Measurements from ENCODE around the gene CCDC33. TPM values are rescaled to one million over a fixed set of nuclear protein-coding genes. Genes with fewer than 3 reads are reported as not detected.

Gene CCDC33
- total RNA-seq, 1 experiment from 2014 or later, result not detected

- intact Hi-C loops (cut with micrococcal nuclease; ENCODE audit: unreplicated experiment), result no loop called here
- CTCF ChIA-PET, result interaction anchor here (1.5 kb wide), 1 partner anchor 81 kb away, joined by 4 read pairs; no protein-coding TSS in a partner anchor
Observed at GRCh38 chr15:74209560-74209958, 26.6 kb upstream of the CCDC33 start.

GRCh38 chr15:74209997-74210671 is 26.0 kb upstream of the CCDC33 start:
- Histone ChIP-seq H3K4me3 (ENCODE audit: low read depth in 2 of 2, low read length in 2 of 2) (no peak overlapping the region), H3K9me3 (ENCODE audit: control insufficient read depth, insufficient read depth, low read depth, low read length) (no peaks in the 10 kb centered on the region), H3K36me3 (ENCODE audit: control insufficient read depth, insufficient read depth, low read length) (no peaks in the 10 kb centered on the region), H3K4me1 (ENCODE audit: control insufficient read depth, insufficient read depth, low read length) (peaks cover 4% of the 10 kb centered on the region; the same call in 1 of the 2 replicates), H3K27ac (ENCODE audit: low read length) (no peak overlapping the region), H3K27me3 (ENCODE audit: control insufficient read depth, insufficient read depth, low read length) (no peaks in the 10 kb centered on the region)
- in situ Hi-C loops (cut with HindIII; ENCODE audit: low pct_unique_long_range_greater_than_20kb, low sequenced_read_pairs) (no loop called here), intact Hi-C loops (cut with micrococcal nuclease; ENCODE audit: unreplicated experiment) (no loop called here)
- ATAC-seq (no peak), DNase-seq (ENCODE audit: low read depth, low spot score) (no peak)
- CTCF ChIA-PET, result interaction anchor here (1.5 kb wide), 1 partner anchor 82 kb away, joined by 4 read pairs; no protein-coding TSS in a partner anchor
- TF ChIP-seq POLR2AphosphoS5 (IDR thresholded peaks at IDR 0.05; ENCODE audit: low read depth, low read length) (no peak), CTCF (IDR thresholded peaks at IDR 0.05) (no peak), SIN3A (IDR thresholded peaks at IDR 0.05; ENCODE audit: borderline replicate concordance, insufficient read depth, low read depth, low read length) (no peak), TCF7L2 (IDR thresholded peaks at IDR 0.05; ENCODE audit: low read depth, low read length) (no peak)
- TF ChIP-seq, protein P1, sequence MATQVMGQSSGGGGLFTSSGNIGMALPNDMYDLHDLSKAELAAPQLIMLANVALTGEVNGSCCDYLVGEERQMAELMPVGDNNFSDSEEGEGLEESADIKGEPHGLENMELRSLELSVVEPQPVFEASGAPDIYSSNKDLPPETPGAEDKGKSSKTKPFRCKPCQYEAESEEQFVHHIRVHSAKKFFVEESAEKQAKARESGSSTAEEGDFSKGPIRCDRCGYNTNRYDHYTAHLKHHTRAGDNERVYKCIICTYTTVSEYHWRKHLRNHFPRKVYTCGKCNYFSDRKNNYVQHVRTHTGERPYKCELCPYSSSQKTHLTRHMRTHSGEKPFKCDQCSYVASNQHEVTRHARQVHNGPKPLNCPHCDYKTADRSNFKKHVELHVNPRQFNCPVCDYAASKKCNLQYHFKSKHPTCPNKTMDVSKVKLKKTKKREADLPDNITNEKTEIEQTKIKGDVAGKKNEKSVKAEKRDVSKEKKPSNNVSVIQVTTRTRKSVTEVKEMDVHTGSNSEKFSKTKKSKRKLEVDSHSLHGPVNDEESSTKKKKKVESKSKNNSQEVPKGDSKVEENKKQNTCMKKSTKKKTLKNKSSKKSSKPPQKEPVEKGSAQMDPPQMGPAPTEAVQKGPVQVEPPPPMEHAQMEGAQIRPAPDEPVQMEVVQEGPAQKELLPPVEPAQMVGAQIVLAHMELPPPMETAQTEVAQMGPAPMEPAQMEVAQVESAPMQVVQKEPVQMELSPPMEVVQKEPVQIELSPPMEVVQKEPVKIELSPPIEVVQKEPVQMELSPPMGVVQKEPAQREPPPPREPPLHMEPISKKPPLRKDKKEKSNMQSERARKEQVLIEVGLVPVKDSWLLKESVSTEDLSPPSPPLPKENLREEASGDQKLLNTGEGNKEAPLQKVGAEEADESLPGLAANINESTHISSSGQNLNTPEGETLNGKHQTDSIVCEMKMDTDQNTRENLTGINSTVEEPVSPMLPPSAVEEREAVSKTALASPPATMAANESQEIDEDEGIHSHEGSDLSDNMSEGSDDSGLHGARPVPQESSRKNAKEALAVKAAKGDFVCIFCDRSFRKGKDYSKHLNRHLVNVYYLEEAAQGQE (IDR thresholded peaks at IDR 0.05; ENCODE audit: insufficient read depth in 1 of 2, low read depth in 2 of 2, low read length in 1 of 2), result no peak
- no TSS peak for BruUV-seq (replicated peaks)
- POLR2A ChIA-PET, result interaction anchor here (0.8 kb wide), 1 partner anchor 384 kb away, joined by 3 read pairs; no protein-coding TSS in a partner anchor

More at GRCh38 chr15:74209560-74209958, 26.6 kb upstream of the CCDC33 start:
- Histone ChIP-seq H3K4me3 (ENCODE audit: low read depth in 2 of 2, low read length in 2 of 2) (no peak overlapping the region), H3K27ac (ENCODE audit: low read length) (no peak overlapping the region), H3K4me1 (ENCODE audit: control insufficient read depth, insufficient read depth, low read length) (peaks cover 4% of the 10 kb centered on the region; the same call in 1 of the 2 replicates), H3K36me3 (ENCODE audit: control insufficient read depth, insufficient read depth, low read length) (no peaks in the 10 kb centered on the region), H3K9me3 (ENCODE audit: control insufficient read depth, insufficient read depth, low read depth, low read length) (no peaks in the 10 kb centered on the region), H3K27me3 (ENCODE audit: control insufficient read depth, insufficient read depth, low read length) (no peaks in the 10 kb centered on the region)
- no peak for TF ChIP-seq POLR2AphosphoS5 (IDR thresholded peaks at IDR 0.05; ENCODE audit: low read depth, low read length)
- TF ChIP-seq SIN3A (IDR thresholded peaks at IDR 0.05; ENCODE audit: borderline replicate concordance, insufficient read depth, low read depth, low read length), result no peak
- TF ChIP-seq, protein P1 (IDR thresholded peaks at IDR 0.05; ENCODE audit: insufficient read depth in 1 of 2, low read depth in 2 of 2, low read length in 1 of 2), result no peak
- no peak for TF ChIP-seq CTCF (IDR thresholded peaks at IDR 0.05)
- no peak for TF ChIP-seq TCF7L2 (IDR thresholded peaks at IDR 0.05; ENCODE audit: low read depth, low read length)
- no peak for DNase-seq (ENCODE audit: low read depth, low spot score)
- 0 out of 2 replicates have a peak, but pooled peaks have one; percentile 17 for ATAC-seq
- no TSS peak for BruUV-seq (replicated peaks)
- POLR2A ChIA-PET, result no interaction called here
- in situ Hi-C loops (cut with HindIII; ENCODE audit: low pct_unique_long_range_greater_than_20kb, low sequenced_read_pairs), result no loop called here

Measured in Panc1 (cell line).